SK-N-SH (cell line): Measurements from ENCODE around the gene PABPC1L. TPM values are rescaled to one million over a fixed set of nuclear protein-coding genes. Genes with fewer than 3 reads are reported as not detected.

ENCODE experiments used
- CTCF ChIA-PET: fragments of 300-600, 350-600 bp; formaldehyde crosslinking; extraction: SDS; loops from one replicate; lab custom pipeline; 2021; lab: Yijun Ruan, JAX
- POLR2A ChIA-PET: fragments of 350-600 bp; sonication (Branson Sonifier 250); formaldehyde crosslinking; extraction: SDS; loops from one replicate; lab custom pipeline; 2020; ENCODE audit warnings: antibody characterized with exemption, inconsistent platforms; lab: Yijun Ruan, JAX
- DNase-seq: peaks from one replicate; pipeline ENCODE4 v3.0.0; 2012
- H2AFZ ChIP-seq: fragments of 200-600 bp; sonication (generic); 2 replicates; pipeline ENCODE4 v1.8.1; 2016; ENCODE audit warnings: antibody characterized with exemption, mild to moderate bottlenecking, low read depth
- H3F3A ChIP-seq: fragments of 200-600 bp; sonication (generic); replicated peaks from 2 replicates; pipeline ENCODE3; 2016; ENCODE audit warnings: antibody characterized with exemption, mild to moderate bottlenecking; ENCODE audit not compliant: insufficient read depth
- H3K27ac ChIP-seq, 2 experiments: fragments of 200-500 bp in 1 of 2; fragments of 200-600 bp in 1 of 2; sonication (Bioruptor generic) in 1 of 2; sonication (generic), shearing (Covaris generic) in 1 of 2; 2 replicates each; pipeline versions ENCODE4 v1.5.1 to v1.6.1; 2014 to 2016; ENCODE audit warnings: low read depth in 2 of 2, inconsistent platforms in 1 of 2, low read length in 1 of 2, mild to moderate bottlenecking in 1 of 2, mixed read lengths in 1 of 2
- H3K27me3 ChIP-seq: fragments of 200-600 bp; sonication (generic), shearing (Covaris generic); 2 replicates; pipeline ENCODE4 v1.6.1; 2016; ENCODE audit warnings: mixed run types; ENCODE audit not compliant: insufficient read depth
- H3K36me3 ChIP-seq, 2 experiments: fragments of 200-500 bp in 1 of 2; fragments of 200-600 bp in 1 of 2; sonication (Bioruptor generic) in 1 of 2; sonication (generic) in 1 of 2; replicated peaks in 1 of 2; 2 replicates each; pipeline versions ENCODE3 to v1.5.1; 2014 to 2016; ENCODE audit warnings: low read length in 1 of 2, mild to moderate bottlenecking in 1 of 2; ENCODE audit not compliant: insufficient read depth in 2 of 2, control insufficient read depth in 1 of 2
- H3K4me1 ChIP-seq, 2 experiments: fragments of 200-500 bp in 1 of 2; fragments of 200-600 bp in 1 of 2; sonication (Bioruptor generic) in 1 of 2; sonication (generic), shearing (Covaris generic) in 1 of 2; 2 replicates each; pipeline versions ENCODE4 v1.5.1 to v1.6.1; 2014 to 2016; ENCODE audit warnings: low read depth in 1 of 2, low read length in 1 of 2, mixed run types in 1 of 2; ENCODE audit not compliant: insufficient read depth in 2 of 2, control insufficient read depth in 1 of 2
- H3K4me2 ChIP-seq: fragments of 200-600 bp; sonication (generic), shearing (Covaris generic); 2 replicates; pipeline ENCODE4 v1.6.1; 2017; ENCODE audit warnings: mixed run types
- H3K4me3 ChIP-seq, 2 experiments: fragments of 200-500 bp in 1 of 2; fragments of 200-600 bp in 1 of 2; sonication (Bioruptor generic) in 1 of 2; sonication (generic), shearing (Covaris generic) in 1 of 2; 2 replicates each; pipeline versions ENCODE4 v1.5.1 to v1.8.1; 2014 to 2016; ENCODE audit warnings: low read depth in 2 of 2, inconsistent platforms in 1 of 2, low read length in 1 of 2, mild to moderate bottlenecking in 1 of 2, mixed read lengths in 1 of 2, moderate library complexity in 1 of 2
- H3K79me2 ChIP-seq: fragments of 200-600 bp; sonication (generic); 2 replicates; pipeline ENCODE4 v1.8.1; 2017; ENCODE audit warnings: mild to moderate bottlenecking; ENCODE audit not compliant: insufficient read depth
- H3K9ac ChIP-seq: fragments of 200-600 bp; sonication (generic); 2 replicates; pipeline ENCODE4 v1.6.1; 2017; ENCODE audit warnings: mixed run types
- H3K9me2 ChIP-seq: fragments of 200-600 bp; sonication (generic); 2 replicates; pipeline ENCODE4 v1.6.1; 2017; ENCODE audit warnings: mixed run types
- H3K9me3 ChIP-seq: fragments of 200-600 bp; sonication (generic); 2 replicates; pipeline ENCODE4 v1.6.1; 2017; ENCODE audit warnings: mixed run types, mild to moderate bottlenecking, moderate library complexity
- H4K20me1 ChIP-seq: fragments of 200-600 bp; sonication (generic); 2 replicates; pipeline ENCODE4 v1.6.1; 2017; ENCODE audit warnings: mild to moderate bottlenecking, mixed run types; ENCODE audit not compliant: insufficient read depth
- CHD2 ChIP-seq: fragments of 150-350 bp; IDR thresholded peaks from 2 replicates; pipeline ENCODE4 v1.6.1; 2018; ENCODE audit warnings: low read length; ENCODE audit not compliant: partially characterized antibody
- ELF1 ChIP-seq: IDR thresholded peaks from 2 replicates; pipeline ENCODE4 v1.4.0; 2012
- FOSL2 ChIP-seq: IDR thresholded peaks from 2 replicates; pipeline ENCODE4 v1.4.0; 2012; ENCODE audit warnings: low read depth, mild to moderate bottlenecking, moderate library complexity, borderline replicate concordance
- FOXJ3 ChIP-seq: sonication (generic); formaldehyde crosslinking; IDR thresholded peaks from 2 replicates; pipeline ENCODE4 v1.5.1; 2020; ENCODE audit warnings: mild to moderate bottlenecking, missing genetic modification reagents
- GABPA ChIP-seq: IDR thresholded peaks from 2 replicates; pipeline ENCODE4 v1.4.0; 2012; ENCODE audit warnings: low read depth, mild to moderate bottlenecking
- GATA2 ChIP-seq: sonication (generic); formaldehyde crosslinking; IDR thresholded peaks from 2 replicates; pipeline ENCODE4 v1.5.0; 2020; ENCODE audit warnings: mild to moderate bottlenecking, missing genetic modification reagents
- IRF3 ChIP-seq: fragments of 150-350 bp; IDR thresholded peaks from 2 replicates; pipeline ENCODE4 v1.6.1; 2016; ENCODE audit warnings: mild to moderate bottlenecking, low read depth, low read length
- MAX ChIP-seq: IDR thresholded peaks from 2 replicates; pipeline ENCODE4 v1.4.0; 2012; ENCODE audit warnings: low read depth
- NFIC ChIP-seq: IDR thresholded peaks from 2 replicates; pipeline ENCODE4 v1.4.0; 2012; ENCODE audit warnings: borderline replicate concordance
- PBX3 ChIP-seq: IDR thresholded peaks from 2 replicates; pipeline ENCODE4; 2012
- SMC3 ChIP-seq: IDR thresholded peaks from 2 replicates; pipeline ENCODE4 v1.6.1; 2012; ENCODE audit warnings: low read depth, low read length, improper control_type of control experiment
- TCF12 ChIP-seq: IDR thresholded peaks from 2 replicates; pipeline ENCODE4 v1.4.0; 2012
- TEAD4 ChIP-seq: IDR thresholded peaks from 2 replicates; pipeline ENCODE4 v1.4.0; 2012; ENCODE audit warnings: mild to moderate bottlenecking, borderline replicate concordance; ENCODE audit not compliant: insufficient read depth
- ZBTB33 ChIP-seq: IDR thresholded peaks from 2 replicates; pipeline ENCODE4 v1.4.0; 2012; ENCODE audit warnings: low read depth, borderline replicate concordance
- WGBS: methylation state at CpG from one replicate; pipeline ENCODE4 v1.1.6; 2017; ENCODE audit warnings: low lambda C conversion rate; 5-methylcytosine and 5-hydroxymethylcytosine counted together
- polyA plus RNA-seq, 3 experiments: library from polyadenylated mRNA; depleted of rRNA; stranded (reverse); fragments of >200 nt; gene quantifications; 2 replicates each; pipeline ENCODE4 v1.2.3, GENCODE V29; 2012

The PABPC1L gene
- polyA plus RNA-seq, 1 of the 3 experiments (the other 2 are of a cell fraction): 205 TPM

- no peaks in the 10 kb centered on the region for H3K27me3 ChIP-seq
- H3K9me2 ChIP-seq: no peaks in the 10 kb centered on the region
- 57% methylated on average over 8 of the region's 8 CpGs for WGBS
- H3F3A ChIP-seq: peaks cover 26% of the 10 kb centered on the region
- peak overlapping the region; percentile 96 for H3K4me2 ChIP-seq
- POLR2A ChIA-PET: interaction anchor here (1.0 kb wide), 1 partner anchor 8 kb away, joined by 3 read pairs; no protein-coding TSS in a partner anchor
- peak overlapping the region in 1 of 2 experiments; percentile 70; a peak in 2 of 4 replicates for H3K27ac ChIP-seq
- H3K4me1 ChIP-seq: peaks cover 18 to 24% of the 10 kb centered on the region in 2 experiments
- no peaks in the 10 kb centered on the region for H3K9me3 ChIP-seq
- peak overlapping the region; percentile 80 for H3K9ac ChIP-seq
- DNase-seq: no peak
- CTCF ChIA-PET: interaction anchor here (1.5 kb wide), 1 partner anchor 18 kb away, joined by 3 read pairs; no protein-coding TSS in a partner anchor
- TF ChIP-seq IRF3: no peak
- TF ChIP-seq FOXJ3: no peak
- no peak for TF ChIP-seq GATA2 (CRISPR knock-in tag)
- TF ChIP-seq PBX3: no peak
- no peak for TF ChIP-seq TEAD4
- TF ChIP-seq FOSL2: peak; percentile 28; the same call in 1 of the 2 replicates
- TF ChIP-seq ELF1: no peak
- TF ChIP-seq NFIC: no peak
- TF ChIP-seq MAX: 0 out of 2 replicates have a peak, but pooled peaks have one; percentile 19
- no peak for TF ChIP-seq GABPA
- no peak for TF ChIP-seq ZBTB33
- no peak for TF ChIP-seq CHD2
- no peak for TF ChIP-seq TCF12
- TF ChIP-seq SMC3: no peak
- TF ChIP-seq, all 33 proteins: peak for 2
- peaks cover 46% of the 10 kb centered on the region for H3K79me2 ChIP-seq
- peaks cover 21 to 25% of the 10 kb centered on the region in 2 experiments for H3K36me3 ChIP-seq
- H2AFZ ChIP-seq: peak overlapping the region; percentile 87
- H4K20me1 ChIP-seq: peaks cover 16% of the 10 kb centered on the region
- H3K4me3 ChIP-seq: peak overlapping the region; percentile 81 to 82
These were observed 49.3 kb downstream of the PABPC1L start for GRCh38 chr20:44959082-44959637.
